IMR-90 (cell line): ENCODE data around the gene NAA60. TPM values are rescaled to one million over a fixed set of nuclear protein-coding genes. Genes with fewer than 3 reads are reported as not detected.

Source experiments
- ATAC-seq: fragments of 200-7000 bp; cut with Tn5 transposase; 2 replicates; pipeline ENCODE4 v1.9.1; 2020; ENCODE audit warnings: low read depth, mild to moderate bottlenecking, moderate library complexity
- BruUV-seq: library from RNA; stranded (reverse); fragments of 400-500 nt; replicated peaks from 2 replicates; lab custom pipeline; 2021; lab: Mats Ljungman, UMichigan
- CTCF ChIA-PET: fragments of 300-600 bp; formaldehyde crosslinking; extraction: SDS; loops from one replicate; lab custom pipeline; 2021; ENCODE audit warnings: antibody characterized with exemption; lab: Yijun Ruan, JAX
- POLR2A ChIA-PET: fragments of 300-600 bp; sonication (Branson Sonifier 250); formaldehyde crosslinking; loops from one replicate; lab custom pipeline; 2022; ENCODE audit warnings: antibody characterized with exemption; ENCODE audit not compliant: unreplicated experiment; lab: Charles Lee
- DNase-seq: peaks from one replicate; pipeline ENCODE4 v3.0.0; 2013
- H2AFZ ChIP-seq: replicated peaks from 2 replicates; pipeline ENCODE3; 2013; ENCODE audit warnings: low read length, mild to moderate bottlenecking; ENCODE audit not compliant: poor library complexity
- H2AK5ac ChIP-seq: 2 replicates; pipeline ENCODE4 v1.6.1; 2013; ENCODE audit warnings: low read depth, low read length, inconsistent platforms
- H2AK9ac ChIP-seq: replicated peaks from 2 replicates; pipeline ENCODE3; 2013; ENCODE audit warnings: mild to moderate bottlenecking, low read depth, low read length, moderate library complexity; ENCODE audit not compliant: poor library complexity
- H2BK120ac ChIP-seq: 2 replicates; pipeline ENCODE4 v1.6.1; 2013; ENCODE audit warnings: low read depth, low read length, inconsistent platforms
- H2BK15ac ChIP-seq: 3 replicates; pipeline ENCODE4 v1.6.1; 2013; ENCODE audit warnings: low read depth, low read length, inconsistent platforms
- H2BK20ac ChIP-seq: 2 replicates; pipeline ENCODE4 v1.6.1; 2013; ENCODE audit warnings: low read depth, mild to moderate bottlenecking, inconsistent platforms, low read length, moderate library complexity
- H2BK5ac ChIP-seq: 2 replicates; pipeline ENCODE4 v1.6.1; 2013; ENCODE audit warnings: mild to moderate bottlenecking, low read depth, low read length, inconsistent platforms; ENCODE audit not compliant: poor library complexity, severe bottlenecking
- H3K14ac ChIP-seq: replicated peaks from 2 replicates; pipeline ENCODE4 v1.6.1; 2013; ENCODE audit warnings: low read depth, low read length, inconsistent platforms
- H3K18ac ChIP-seq: 2 replicates; pipeline ENCODE4 v1.6.1; 2013; ENCODE audit warnings: low read depth, low read length, control low read depth
- H3K23ac ChIP-seq: 2 replicates; pipeline ENCODE4 v1.6.1; 2013; ENCODE audit warnings: low read depth, low read length, inconsistent platforms
- H3K27ac ChIP-seq: 2 replicates; pipeline ENCODE4 v1.5.1; 2013; ENCODE audit warnings: mild to moderate bottlenecking, control low read depth, low read length; ENCODE audit not compliant: insufficient read depth
- H3K27me3 ChIP-seq: 2 replicates; pipeline ENCODE4 v1.6.1; 2013; ENCODE audit warnings: low read length; ENCODE audit not compliant: control insufficient read depth, insufficient read depth
- H3K36me3 ChIP-seq: 2 replicates; pipeline ENCODE4 v1.6.1; 2013; ENCODE audit warnings: low read length, mixed read lengths; ENCODE audit not compliant: control insufficient read depth, insufficient read depth
- H3K4ac ChIP-seq: 2 replicates; pipeline ENCODE4 v1.6.1; 2013; ENCODE audit warnings: low read depth, low read length, inconsistent platforms
- H3K4me1 ChIP-seq: 2 replicates; pipeline ENCODE4 v1.6.1; 2013; ENCODE audit warnings: low read length, mixed read lengths; ENCODE audit not compliant: control insufficient read depth, insufficient read depth
- H3K4me2 ChIP-seq: 2 replicates; pipeline ENCODE4 v1.6.1; 2013; ENCODE audit warnings: low read depth, mild to moderate bottlenecking, control low read depth, low read length, moderate library complexity
- H3K4me3 ChIP-seq: 2 replicates; pipeline ENCODE4 v1.5.1; 2013; ENCODE audit warnings: low read depth, mild to moderate bottlenecking, control low read depth, low read length, moderate library complexity; ENCODE audit not compliant: insufficient read depth
- H3K56ac ChIP-seq: 2 replicates; pipeline ENCODE4 v1.6.1; 2013; ENCODE audit warnings: low read length, inconsistent platforms; ENCODE audit not compliant: insufficient read depth; ENCODE audit errors: extremely low read depth
- H3K79me1 ChIP-seq, 2 experiments: 2 replicates each; pipeline ENCODE4 v1.6.1; 2013; ENCODE audit warnings: low read length in 2 of 2, inconsistent platforms in 1 of 2, low read depth in 1 of 2
- H3K9ac ChIP-seq: 2 replicates; pipeline ENCODE4 v1.6.1; 2013; ENCODE audit warnings: low read depth, low read length, control low read depth
- H3K9me1 ChIP-seq: 2 replicates; pipeline ENCODE4 v1.6.1; 2013; ENCODE audit warnings: low read length, inconsistent platforms; ENCODE audit not compliant: insufficient read depth
- H3K9me3 ChIP-seq: 2 replicates; pipeline ENCODE4 v1.6.1; 2013; ENCODE audit warnings: low read length; ENCODE audit not compliant: control insufficient read depth, insufficient read depth
- H4K20me1 ChIP-seq: 2 replicates; pipeline ENCODE4 v1.6.1; 2013; ENCODE audit warnings: low read length, inconsistent platforms; ENCODE audit not compliant: insufficient read depth
- H4K5ac ChIP-seq: 2 replicates; pipeline ENCODE4 v1.6.1; 2013; ENCODE audit warnings: mild to moderate bottlenecking, low read depth, low read length, control low read depth
- H4K8ac ChIP-seq, 2 experiments: 2 replicates each; pipeline ENCODE4 v1.6.1; 2013; ENCODE audit warnings: low read depth in 2 of 2, low read length in 2 of 2, control low read depth in 1 of 2, inconsistent platforms in 1 of 2
- H4K91ac ChIP-seq: 2 replicates; pipeline ENCODE4 v1.6.1; 2013; ENCODE audit warnings: low read depth, low read length, inconsistent platforms; ENCODE audit not compliant: insufficient read depth
- BHLHE40 ChIP-seq: fragments of 150-350 bp; IDR thresholded peaks from 2 replicates; pipeline ENCODE4 v1.6.1; 2016; ENCODE audit warnings: mild to moderate bottlenecking, low read depth, low read length
- CEBPB ChIP-seq: IDR thresholded peaks from 2 replicates; pipeline ENCODE4 v1.6.1; 2012; ENCODE audit warnings: low read depth, low read length, improper control_type of control experiment
- CHD1 ChIP-seq: IDR thresholded peaks from 2 replicates; pipeline ENCODE4 v1.6.1; 2012; ENCODE audit warnings: low read depth, low read length, improper control_type of control experiment
- CTCF ChIP-seq: conservative IDR thresholded peaks from 2 replicates; pipeline ENCODE4 v1.5.1; 2012; ENCODE audit warnings: mild to moderate bottlenecking, low read depth, low read length, improper control_type of control experiment
- ELK1 ChIP-seq: fragments of 150-350 bp; IDR thresholded peaks from 2 replicates; pipeline ENCODE4 v1.6.1; 2016; ENCODE audit warnings: low read depth, mild to moderate bottlenecking, low read length, moderate library complexity, borderline replicate concordance
- FOS ChIP-seq: fragments of 150-350 bp; IDR thresholded peaks from 2 replicates; pipeline ENCODE4 v1.6.1; 2016; ENCODE audit warnings: low read depth, low read length
- MAFK ChIP-seq: IDR thresholded peaks from 2 replicates; pipeline ENCODE4 v1.6.1; 2012; ENCODE audit warnings: low read depth, low read length, improper control_type of control experiment
- MXI1 ChIP-seq: IDR thresholded peaks from 2 replicates; pipeline ENCODE4 v1.6.1; 2012; ENCODE audit warnings: low read depth, mild to moderate bottlenecking, low read length, moderate library complexity, borderline replicate concordance
- NFE2L2 ChIP-seq: fragments of 150-350 bp; IDR thresholded peaks from 2 replicates; pipeline ENCODE4 v1.6.1; 2016; ENCODE audit warnings: low read depth, mild to moderate bottlenecking, low read length
- POLR2A ChIP-seq: IDR thresholded peaks from 2 replicates; pipeline ENCODE4 v1.6.1; 2012; ENCODE audit warnings: mild to moderate bottlenecking, low read depth, low read length
- RAD21 ChIP-seq: IDR thresholded peaks from 2 replicates; pipeline ENCODE4 v1.6.1; 2012; ENCODE audit warnings: low read length, improper control_type of control experiment
- RCOR1 ChIP-seq: IDR thresholded peaks from 2 replicates; pipeline ENCODE4 v1.6.1; 2012; ENCODE audit warnings: mild to moderate bottlenecking, low read length, improper control_type of control experiment; ENCODE audit not compliant: insufficient replicate concordance
- RFX5 ChIP-seq: IDR thresholded peaks from 2 replicates; pipeline ENCODE4 v1.8.0; 2012; ENCODE audit warnings: low read depth, mild to moderate bottlenecking, low read length, moderate library complexity
- SMC3 ChIP-seq: fragments of 150-350 bp; IDR thresholded peaks from 2 replicates; pipeline ENCODE4 v1.6.1; 2016; ENCODE audit warnings: low read depth, mild to moderate bottlenecking, antibody characterized with exemption, low read length, moderate library complexity
- USF2 ChIP-seq: fragments of 150-350 bp; IDR thresholded peaks from 2 replicates; pipeline ENCODE4 v1.6.1; 2017; ENCODE audit warnings: mild to moderate bottlenecking, antibody characterized with exemption, low read length, low read depth
- WGBS, 2 experiments: methylation state at CpG; one replicate each; pipeline versions ENCODE4 v1.1.5 to v1.1.7; 2013; ENCODE audit warnings: missing lambda C conversion rate in 2 of 2; ENCODE audit not compliant: insufficient read length in 1 of 2; ENCODE audit errors: extremely low coverage in 2 of 2; 5-methylcytosine and 5-hydroxymethylcytosine counted together
- dilution Hi-C: fragments of 300-500 bp; cut with HindIII; formaldehyde crosslinking; loops from one replicate; pipeline ENCODE4 v1.14.3; 2018; ENCODE audit warnings: low sequenced_read_pairs; ENCODE audit not compliant: unreplicated experiment
- in situ Hi-C: fragments of 300-500 bp; cut with MboI; formaldehyde crosslinking; loops from 3 replicates; pipeline ENCODE4 v1.14.3; 2019; ENCODE audit warnings: low sequenced_read_pairs, inconsistent platforms, mixed read lengths
- intact Hi-C: fragments of 100-400 bp; cut with micrococcal nuclease; formaldehyde crosslinking; loops from 2 replicates; pipeline ENCODE4 v1.10.0; 2022
- polyA plus RNA-seq, 3 experiments: library from polyadenylated mRNA; depleted of rRNA; stranded (reverse); fragments of >200 nt; gene quantifications; 2 replicates each; pipeline ENCODE4 v1.2.3, GENCODE V29; 2012; ENCODE audit warnings: low replicate concordance in 1 of 3
- total RNA-seq: library from RNA; depleted of rRNA; stranded (reverse); fragments of >200 nt; gene quantifications from 2 replicates; pipeline ENCODE4 v1.2.3, GENCODE V29; 2012

Gene NAA60
- total and polyA plus RNA-seq, 2 of the 4 experiments (the other 2 are of a cell fraction) = 7.5 to 18.0 TPM

- peaks cover 15% of the 10 kb centered on the region for H3K9me1 ChIP-seq
- peaks cover 0 to 3% of the 10 kb centered on the region in 2 experiments; a peak in 1 of 4 replicates for H3K79me1 ChIP-seq
- H2AK5ac ChIP-seq = no peak overlapping the region
- no peak overlapping the region for H4K8ac ChIP-seq
- H3K4ac ChIP-seq = no peak overlapping the region
- H3K4me3 ChIP-seq = no peak overlapping the region
- no peak overlapping the region for H4K91ac ChIP-seq
- no TSS peak for BruUV-seq
- peaks cover 9% of the 10 kb centered on the region; the same call in 1 of the 2 replicates for H4K20me1 ChIP-seq
- peaks cover 12% of the 10 kb centered on the region for H3K4me1 ChIP-seq
- H4K5ac ChIP-seq = no peak overlapping the region
- ATAC-seq (no peak), DNase-seq (no peak)
- intact Hi-C loops (no loop called here), in situ Hi-C loops (no loop called here), dilution Hi-C loops (no loop called here)
- no peak overlapping the region for H2BK120ac ChIP-seq
- no peak overlapping the region for H2BK15ac ChIP-seq
- H3K36me3 ChIP-seq = peaks cover 44% of the 10 kb centered on the region
- no peaks in the 10 kb centered on the region for H3K27me3 ChIP-seq
- H3K9me3 ChIP-seq = no peaks in the 10 kb centered on the region
- H2AK9ac ChIP-seq = no peak overlapping the region
- no peak overlapping the region for H3K56ac ChIP-seq
- H3K14ac ChIP-seq = no peak overlapping the region
- H3K9ac ChIP-seq = no peak overlapping the region
- H3K18ac ChIP-seq = no peak overlapping the region
- 79% methylated on average over 3 of the region's 23 CpGs; no CpG with 5 or more reads in 1 of the 2 experiments for WGBS, 2 experiments
- CTCF ChIA-PET = no interaction called here
- H3K4me2 ChIP-seq = no peak overlapping the region
- no peak overlapping the region for H2AFZ ChIP-seq
- no peak overlapping the region for H3K27ac ChIP-seq
- POLR2A ChIA-PET = no interaction called here
- H2BK5ac ChIP-seq = no peak overlapping the region
- H3K23ac ChIP-seq = no peak overlapping the region
- no peak overlapping the region for H2BK20ac ChIP-seq
- TF ChIP-seq RCOR1 (no peak), CHD1 (no peak), BHLHE40 (no peak), MAFK (no peak), FOS (no peak), CTCF (no peak), USF2 (no peak), SMC3 (no peak), ELK1 (no peak), MXI1 (no peak), RAD21 (no peak), NFE2L2 (no peak), RFX5 (no peak), CEBPB (no peak), POLR2A (no peak)
Observed at GRCh38 chr16:3511286-3512180, 68.1 kb downstream of the NAA60 start.
